Stomach (tissue), 19 donors: ENCODE results near the gene VIPR2. TPM values are rescaled to one million over a fixed set of nuclear protein-coding genes. Genes with fewer than 3 reads are reported as not detected.

ENCODE experiments used
- DNase-seq, 2 donors: peaks; one replicate each; pipeline versions ENCODE4 v3.0.0 to v3.0.0-alpha.2; 2013 to 2019
- H3K27ac ChIP-seq, 5 donors: fragments of 200-600 bp in 4 of 5; sonication (generic) in 4 of 5; one replicate each; pipeline ENCODE4 v1.5.1; 2013 to 2019; ENCODE audit warnings: mild to moderate bottlenecking in 1 of 5, moderate library complexity in 1 of 5
- H3K27me3 ChIP-seq, 3 donors: fragments of 200-600 bp; sonication (generic); one replicate each; pipeline ENCODE4 v1.5.1; 2017 to 2019; ENCODE audit warnings: mixed run types in 1 of 3
- H3K36me3 ChIP-seq, 4 donors: fragments of 200-600 bp; sonication (generic); 1 replicate in 3 of 4; 2 replicates in 1 of 4; pipeline ENCODE4 v1.5.1; 2016 to 2019
- H3K4me1 ChIP-seq, 4 donors: fragments of 200-600 bp; sonication (generic); one replicate each; pipeline ENCODE4 v1.5.1; 2016 to 2019
- H3K4me3 ChIP-seq, 4 donors: fragments of 200-600 bp; sonication (generic) in 3 of 4; one replicate each; pipeline ENCODE4 v1.5.1; 2016 to 2019; ENCODE audit warnings: mild to moderate bottlenecking in 1 of 4
- H3K9me3 ChIP-seq, 4 donors: fragments of 200-600 bp; sonication (generic); one replicate each; pipeline ENCODE4 v1.5.1; 2016 to 2019
- CTCF ChIP-seq, 7 experiments: fragments of 450-650 bp in 4 of 7; fragments of 200-600 bp in 3 of 7; sonication (generic) in 3 of 7; IDR thresholded peaks; one replicate each; pipeline ENCODE4 v1.5.1; 2016 to 2019; ENCODE audit warnings: antibody characterized with exemption in 7 of 7, control low read depth in 2 of 7, mild to moderate bottlenecking in 1 of 7
- EP300 ChIP-seq: sonication (generic); formaldehyde crosslinking; IDR thresholded peaks from one replicate; pipeline ENCODE4 v1.6.1; 2017; ENCODE audit warnings: antibody characterized with exemption
- POLR2A ChIP-seq, 4 donors: fragments of 450-650 bp; IDR thresholded peaks; one replicate each; pipeline ENCODE4 v1.6.1; 2016; ENCODE audit warnings: antibody characterized with exemption in 4 of 4, control low read depth in 2 of 4, mild to moderate bottlenecking in 1 of 4, moderate library complexity in 1 of 4
- POLR2AphosphoS5 ChIP-seq, 3 donors: sonication (generic); formaldehyde crosslinking; IDR thresholded peaks; one replicate each; pipeline ENCODE4 v1.6.1; 2016; ENCODE audit warnings: antibody characterized with exemption in 3 of 3
- WGBS, 5 donors: extraction: QIAGEN DNeasy Blood & Tissue Kit in 3 of 5; methylation state at CpG; one replicate each; pipeline versions ENCODE4 v1.1.5 to v1.1.7; 2013 to 2018; 5-methylcytosine and 5-hydroxymethylcytosine counted together
- intact Hi-C: fragments of 100-400 bp; cut with DNase I; formaldehyde crosslinking; loops from one replicate; pipeline ENCODE4 v1.15.1; 2023; ENCODE audit warnings: low total_unique reads
- long read RNA-seq, 10 donors: transcript quantifications; one replicate each; lab custom pipeline, GENCODE V29; 2026
- polyA plus RNA-seq, 3 donors: library from polyadenylated mRNA; stranded (reverse); fragments of 200-250 nt; gene quantifications; one replicate each; pipeline ENCODE4 v1.2.3, GENCODE V29; 2013
- total RNA-seq, 5 donors: library from RNA; depleted of rRNA; stranded (reverse); fragments of >200 nt; gene quantifications; one replicate each; pipeline versions ENCODE4 v1.1.0 to v1.2.3, GENCODE V29; 2014 to 2016
- donor health status: healthy with polysubstance abuse.
- donor health status: Bipolar disorder and iron deficiency.
- donor health status: healthy.

The VIPR2 gene
- 10 to 100 TPM in 3 of 5 donors, 1 to 10 TPM in 2; 1.2 to 25.4 (median 11.7) TPM for total RNA-seq
- 1 to 10 TPM; 1.6 to 5.7 (median 1.7) TPM for polyA plus RNA-seq
- long read RNA-seq, donor 1, partial matches to known transcripts, result 0 of 1 reads
- long read RNA-seq, donor 1, other reads (novel, unspliced or antisense), result 0 of 1 reads
- long read RNA-seq, donor 2, partial matches to known transcripts, result 0 of 1 reads
- long read RNA-seq, donor 2, other reads (novel, unspliced or antisense), result 0 of 1 reads
- long read RNA-seq, donor 3, result 0 reads
- long read RNA-seq, donor 4, result 0 reads
- long read RNA-seq, donor 5, partial matches to known transcripts, result 0 of 2 reads
- long read RNA-seq, donor 5, other reads (novel, unspliced or antisense), result 0 of 2 reads
- long read RNA-seq, donor 6, partial matches to known transcripts, result 0 of 2 reads
- long read RNA-seq, donor 6, other reads (novel, unspliced or antisense), result 0 of 2 reads
- long read RNA-seq, donor 7, result 0 reads
- long read RNA-seq, donor 8, partial matches to known transcripts, result 0 of 1 reads
- long read RNA-seq, donor 8, other reads (novel, unspliced or antisense), result 0 of 1 reads
- long read RNA-seq, donor 9, result 0 reads
- long read RNA-seq, donor 10, result 0 reads

GRCh38 chr7:159144758-159145489, at the start of gene VIPR2:
TSS of gene VIPR2 (minus strand) at chr7:159144867. CDS start at chr7:159144771, 96 bp downstream.
- WGBS, 5 donors, result 1 to 5% (median 2%) methylated on average over 24 to 82 of the region's 88 CpGs
- H3K9me3 ChIP-seq, result no peaks in the 10 kb centered on the region
- intact Hi-C loops, result no loop called here
- no peak for TF ChIP-seq CTCF (IDR thresholded peaks at IDR 0.05)
- TF ChIP-seq EP300, result no peak
- TF ChIP-seq POLR2AphosphoS5 (IDR thresholded peaks at IDR 0.05), result no peak
- no peak for TF ChIP-seq POLR2A (IDR thresholded peaks at IDR 0.05)
- peaks cover 0 to 8% (median 0%) of the 10 kb centered on the region in 4 donors for H3K36me3 ChIP-seq
- H3K4me1 ChIP-seq, result peaks cover 0 to 41% (median 22%) of the 10 kb centered on the region in 4 donors
- peaks cover 5 to 57% (median 30%) of the 10 kb centered on the region in 3 donors for H3K27me3 ChIP-seq
- peak within 1 kb of the TSS in 4 of 5 donors; percentile 45 to 87 (median 66) for H3K27ac ChIP-seq
- peak within 1 kb of the TSS; percentile 62 to 74 (median 68) for H3K4me3 ChIP-seq
- peak in 1 of 2 donors; percentile 77 for DNase-seq

GRCh38 chr7:159193543-159194090, 49.0 kb upstream of the VIPR2 start:
- intact Hi-C loops, result no loop called here
- Histone ChIP-seq H3K36me3 (no peaks in the 10 kb centered on the region), H3K27ac (no peak overlapping the region)

GRCh38 chr7:159192725-159193453, 48.2 kb upstream of the VIPR2 start:
- 66 to 80% (median 75%) methylated on average over 10 to 13 of the region's 13 CpGs for WGBS, 5 donors

More at GRCh38 chr7:159193543-159194090, 49.0 kb upstream of the VIPR2 start:
- H3K4me3 ChIP-seq, result no peak overlapping the region
- no peaks in the 10 kb centered on the region for H3K27me3 ChIP-seq
- peaks cover 0 to under 1% (median 0%) of the 10 kb centered on the region in 4 donors for H3K9me3 ChIP-seq
- H3K4me1 ChIP-seq, result peaks cover 0 to 21% (median 9%) of the 10 kb centered on the region in 4 donors
- 45 to 67% (median 62%) methylated on average over 4 of the region's 4 CpGs for WGBS, 5 donors
- no peak for DNase-seq
- no peak for TF ChIP-seq EP300
- TF ChIP-seq CTCF (IDR thresholded peaks at IDR 0.05), result no peak
- no peak for TF ChIP-seq POLR2AphosphoS5 (IDR thresholded peaks at IDR 0.05)
- TF ChIP-seq POLR2A (IDR thresholded peaks at IDR 0.05), result no peak

More at GRCh38 chr7:159192725-159193453, 48.2 kb upstream of the VIPR2 start:
- Histone ChIP-seq H3K27me3 (no peaks in the 10 kb centered on the region), H3K4me3 (no peak overlapping the region), H3K27ac (no peak overlapping the region), H3K9me3 (peaks cover 0 to 8% (median 0%) of the 10 kb centered on the region in 4 donors), H3K4me1 (peaks cover 0 to 21% (median 9%) of the 10 kb centered on the region in 4 donors), H3K36me3 (no peaks in the 10 kb centered on the region)
- DNase-seq, result peak in 1 of 2 donors; percentile 26
- intact Hi-C loops, result no loop called here
- TF ChIP-seq POLR2AphosphoS5 (IDR thresholded peaks at IDR 0.05) (no peak), CTCF (IDR thresholded peaks at IDR 0.05) (no peak), EP300 (no peak), POLR2A (IDR thresholded peaks at IDR 0.05) (no peak)
